ENCODE data around the gene KIF5B.
"Not testable (repeated sequence)": the region's sequence is repeated elsewhere in the genome, so short reads cannot be mapped to it uniquely, and the experiment has no call there.

The KIF5B gene

GRCh38 chr10:32059472-32059871, 3.2 kb upstream of the KIF5B start:
- no peak for DNase-seq (ENCODE audit: low spot score)

- DNase-seq (ENCODE audit: low spot score): no peak
Observed at GRCh38 chr10:32057036-32057372, 779 bp upstream of the KIF5B start.

- peak; percentile 70 for DNase-seq (ENCODE audit: low spot score)
Observed at GRCh38 chr10:32055478-32056135, 618 bp downstream of the KIF5B start.

- DNase-seq (ENCODE audit: low spot score): peak; percentile 53
Observed at GRCh38 chr10:32054094-32054493, 2.1 kb downstream of the KIF5B start.

- not testable (repeated sequence) for DNase-seq (ENCODE audit: low spot score)
Observed at GRCh38 chr10:32053392-32053791, 2.8 kb downstream of the KIF5B start.

- DNase-seq (ENCODE audit: low spot score): no peak
Observed at GRCh38 chr10:32051926-32052325, 4.3 kb downstream of the KIF5B start.

- DNase-seq (ENCODE audit: low spot score): no peak
Observed at GRCh38 chr10:32050177-32050576, 6.0 kb downstream of the KIF5B start.

- DNase-seq (ENCODE audit: low spot score): no peak
Observed at GRCh38 chr10:32049113-32049512, 7.1 kb downstream of the KIF5B start.

GRCh38 chr10:32048282-32048681, 7.9 kb downstream of the KIF5B start:
- no peak for DNase-seq (ENCODE audit: low spot score)

- DNase-seq (ENCODE audit: low spot score): no peak
Observed at GRCh38 chr10:32047881-32048280, 8.3 kb downstream of the KIF5B start.

- DNase-seq (ENCODE audit: low spot score): no peak
Observed at GRCh38 chr10:32046151-32046550, 10.1 kb downstream of the KIF5B start.

- not testable (repeated sequence) for DNase-seq (ENCODE audit: low spot score)
Observed at GRCh38 chr10:32042730-32043129, 13.5 kb downstream of the KIF5B start.

- DNase-seq (ENCODE audit: low spot score): no peak
Observed at GRCh38 chr10:32041290-32042028, 14.8 kb downstream of the KIF5B start.

- DNase-seq (ENCODE audit: low spot score): no peak
Observed at GRCh38 chr10:32039734-32040133, 16.5 kb downstream of the KIF5B start.

- no peak for DNase-seq (ENCODE audit: low spot score)
Observed at GRCh38 chr10:32038777-32039176, 17.4 kb downstream of the KIF5B start.

- DNase-seq (ENCODE audit: low spot score): no peak
Observed at GRCh38 chr10:32036922-32037321, 19.3 kb downstream of the KIF5B start.

- DNase-seq (ENCODE audit: low spot score): no peak
Observed at GRCh38 chr10:32035038-32035437, 21.2 kb downstream of the KIF5B start.

- no peak for DNase-seq (ENCODE audit: low spot score)
Observed at GRCh38 chr10:32033171-32033570, 23.1 kb downstream of the KIF5B start.

GRCh38 chr10:32031920-32032319, 24.3 kb downstream of the KIF5B start:
- DNase-seq (ENCODE audit: low spot score): no peak

GRCh38 chr10:32031424-32031823, 24.8 kb downstream of the KIF5B start:
- no peak for DNase-seq (ENCODE audit: low spot score)

- no peak for DNase-seq (ENCODE audit: low spot score)
Observed at GRCh38 chr10:32028710-32029109, 27.5 kb downstream of the KIF5B start.

- DNase-seq (ENCODE audit: low spot score): no peak
Observed at GRCh38 chr10:32023264-32023663, 33.0 kb downstream of the KIF5B start.

GRCh38 chr10:32017044-32017443, 39.2 kb downstream of the KIF5B start:
- no peak for DNase-seq (ENCODE audit: low spot score)

GRCh38 chr10:32015386-32015785, 40.8 kb downstream of the KIF5B start:
- no peak for DNase-seq (ENCODE audit: low spot score)

Measured in hematopoietic multipotent progenitor cell treated with erythropoietin and hydrocortisone succinate and interleukin-3 and kit ligand, for 17 days (in vitro differentiated cells).